PFSK-1 (cell line): Measurements from ENCODE around the gene ATP13A1.

Source experiments
- FOXP2 ChIP-seq: optimal IDR thresholded peaks from 2 replicates; pipeline ENCODE3; 2011; ENCODE audit warnings: borderline replicate concordance, control low read depth, inconsistent platforms; ENCODE audit not compliant: insufficient read depth; ENCODE audit errors: extremely low read length, extremely low read depth
- POLR2AphosphoS5 ChIP-seq: IDR thresholded peaks from 2 replicates; pipeline ENCODE4 v1.6.1; 2012; ENCODE audit warnings: low read depth, mild to moderate bottlenecking, control low read depth, low read length, moderate library complexity
- REST ChIP-seq, 2 experiments: IDR thresholded peaks; 2 replicates each; pipeline versions ENCODE4 v1.6.1 to v1.8.0; 2011 to 2012; ENCODE audit warnings: low read depth in 2 of 2, low read length in 2 of 2, control low read depth in 1 of 2, inconsistent platforms in 1 of 2, mild to moderate bottlenecking in 1 of 2, moderate library complexity in 1 of 2; ENCODE audit not compliant: insufficient read depth in 1 of 2
- SIN3A ChIP-seq: IDR thresholded peaks from 2 replicates; pipeline ENCODE4 v1.6.1; 2012; ENCODE audit warnings: mild to moderate bottlenecking, low read length, moderate library complexity, borderline replicate concordance; ENCODE audit not compliant: insufficient read depth
- TAF1 ChIP-seq: IDR thresholded peaks from 2 replicates; pipeline ENCODE4 v1.6.1; 2012; ENCODE audit warnings: low read length, control low read depth, borderline replicate concordance; ENCODE audit not compliant: insufficient read depth

ATP13A1 gene

GRCh38 chr19:19652482-19653295 is 10.8 kb downstream of the ATP13A1 start:
- TF ChIP-seq TAF1 (no peak), REST (IDR thresholded peaks at IDR 0.05; ENCODE audit: insufficient read depth in 1 of 2, low read depth in 2 of 2, low read length in 2 of 2) (no peak), FOXP2 (no peak), SIN3A (no peak), POLR2AphosphoS5 (no peak)

GRCh38 chr19:19651076-19651475 is 12.4 kb downstream of the ATP13A1 start:
- no peak for TF ChIP-seq REST (IDR thresholded peaks at IDR 0.05; ENCODE audit: insufficient read depth in 1 of 2, low read depth in 2 of 2, low read length in 2 of 2)
- no peak for TF ChIP-seq POLR2AphosphoS5
- no peak for TF ChIP-seq SIN3A
- TF ChIP-seq TAF1 = no peak
- no peak for TF ChIP-seq FOXP2

GRCh38 chr19:19650331-19650730 is 13.1 kb downstream of the ATP13A1 start:
- TF ChIP-seq POLR2AphosphoS5 = no peak
- TF ChIP-seq REST (IDR thresholded peaks at IDR 0.05; ENCODE audit: insufficient read depth in 1 of 2, low read depth in 2 of 2, low read length in 2 of 2) = no peak
- no peak for TF ChIP-seq SIN3A
- TF ChIP-seq TAF1 = no peak
- TF ChIP-seq FOXP2 = no peak

GRCh38 chr19:19649580-19649995 is 13.9 kb downstream of the ATP13A1 start:
- TF ChIP-seq SIN3A (no peak), REST (IDR thresholded peaks at IDR 0.05; ENCODE audit: insufficient read depth in 1 of 2, low read depth in 2 of 2, low read length in 2 of 2) (no peak), TAF1 (no peak), POLR2AphosphoS5 (no peak), FOXP2 (no peak)
